ENCODE data around the gene NIPAL4.

DNA sequence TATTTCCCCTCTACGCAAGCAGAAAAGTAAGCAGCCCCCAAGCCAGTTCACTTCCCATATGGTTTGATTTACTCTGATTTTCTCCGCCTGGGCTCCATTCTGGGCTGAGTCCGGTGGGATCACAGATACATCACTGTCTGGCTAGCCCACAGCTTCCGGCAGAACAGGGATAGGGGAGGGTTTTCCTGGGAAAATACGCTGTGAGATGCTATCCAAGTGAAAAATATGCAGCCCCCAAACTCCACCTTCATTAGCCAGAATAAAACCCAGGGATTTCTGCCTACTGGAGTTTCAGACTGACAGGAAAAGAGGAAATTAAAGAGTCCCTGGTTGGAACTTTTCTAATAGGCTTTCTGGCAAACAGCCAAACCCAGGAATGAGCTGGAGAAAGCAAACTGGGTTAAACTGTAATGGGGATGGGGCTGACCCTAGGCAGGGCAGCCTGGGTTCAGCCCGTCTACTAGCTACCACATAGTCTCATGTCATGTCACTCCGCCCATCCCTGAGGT is 16.9 kb upstream of the NIPAL4 start:
- TF ChIP-seq, protein P1, sequence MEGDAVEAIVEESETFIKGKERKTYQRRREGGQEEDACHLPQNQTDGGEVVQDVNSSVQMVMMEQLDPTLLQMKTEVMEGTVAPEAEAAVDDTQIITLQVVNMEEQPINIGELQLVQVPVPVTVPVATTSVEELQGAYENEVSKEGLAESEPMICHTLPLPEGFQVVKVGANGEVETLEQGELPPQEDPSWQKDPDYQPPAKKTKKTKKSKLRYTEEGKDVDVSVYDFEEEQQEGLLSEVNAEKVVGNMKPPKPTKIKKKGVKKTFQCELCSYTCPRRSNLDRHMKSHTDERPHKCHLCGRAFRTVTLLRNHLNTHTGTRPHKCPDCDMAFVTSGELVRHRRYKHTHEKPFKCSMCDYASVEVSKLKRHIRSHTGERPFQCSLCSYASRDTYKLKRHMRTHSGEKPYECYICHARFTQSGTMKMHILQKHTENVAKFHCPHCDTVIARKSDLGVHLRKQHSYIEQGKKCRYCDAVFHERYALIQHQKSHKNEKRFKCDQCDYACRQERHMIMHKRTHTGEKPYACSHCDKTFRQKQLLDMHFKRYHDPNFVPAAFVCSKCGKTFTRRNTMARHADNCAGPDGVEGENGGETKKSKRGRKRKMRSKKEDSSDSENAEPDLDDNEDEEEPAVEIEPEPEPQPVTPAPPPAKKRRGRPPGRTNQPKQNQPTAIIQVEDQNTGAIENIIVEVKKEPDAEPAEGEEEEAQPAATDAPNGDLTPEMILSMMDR (tag by site-specific recombination; IDR thresholded peaks at IDR 0.05): no peak
- no peak for TF ChIP-seq ZNF629 (tag by site-specific recombination; IDR thresholded peaks at IDR 0.05)
- no peak for TF ChIP-seq HOXD13 (CRISPR knock-in tag; IDR thresholded peaks at IDR 0.05; ENCODE audit: borderline replicate concordance)
- no peak for TF ChIP-seq MEIS1 (CRISPR knock-in tag; IDR thresholded peaks at IDR 0.05; ENCODE audit: borderline replicate concordance)
